ENCODE results near the gene THBS3. TPM values are rescaled to one million over a fixed set of nuclear protein-coding genes. Genes with fewer than 3 reads are reported as not detected.

The THBS3 gene
- total and polyA plus RNA-seq, 9 of the 15 experiments (the other 6 are each of a cell fraction or from before 2014, with no cell fraction given) = 0.59 to 8.3 (median 3.2) TPM

DNA sequence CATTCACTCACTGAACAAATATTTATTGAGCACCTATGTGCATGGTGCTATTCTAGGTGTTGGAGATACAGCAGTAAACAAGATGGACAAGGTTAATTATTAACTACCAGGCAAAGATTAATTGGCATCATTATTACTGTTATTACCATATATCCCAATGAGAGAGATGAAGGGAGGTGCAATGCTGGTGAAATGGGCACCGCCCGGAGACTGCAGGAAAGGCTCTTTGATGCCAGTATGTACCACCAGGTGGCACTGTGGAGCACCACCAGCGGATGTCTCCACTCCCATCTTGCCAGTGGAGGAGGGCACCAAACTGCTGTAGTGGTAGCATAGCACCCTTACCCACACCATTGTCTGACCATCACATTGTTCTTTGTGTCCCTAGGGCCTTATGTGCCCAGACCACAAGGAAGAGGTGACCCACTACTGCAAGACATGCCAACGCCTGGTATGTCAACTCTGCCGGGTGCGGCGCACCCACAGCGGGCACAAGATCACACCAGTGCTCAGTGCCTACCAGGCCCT lies 31.1 kb downstream of the THBS3 start (continued):
- TF ChIP-seq, protein P1, sequence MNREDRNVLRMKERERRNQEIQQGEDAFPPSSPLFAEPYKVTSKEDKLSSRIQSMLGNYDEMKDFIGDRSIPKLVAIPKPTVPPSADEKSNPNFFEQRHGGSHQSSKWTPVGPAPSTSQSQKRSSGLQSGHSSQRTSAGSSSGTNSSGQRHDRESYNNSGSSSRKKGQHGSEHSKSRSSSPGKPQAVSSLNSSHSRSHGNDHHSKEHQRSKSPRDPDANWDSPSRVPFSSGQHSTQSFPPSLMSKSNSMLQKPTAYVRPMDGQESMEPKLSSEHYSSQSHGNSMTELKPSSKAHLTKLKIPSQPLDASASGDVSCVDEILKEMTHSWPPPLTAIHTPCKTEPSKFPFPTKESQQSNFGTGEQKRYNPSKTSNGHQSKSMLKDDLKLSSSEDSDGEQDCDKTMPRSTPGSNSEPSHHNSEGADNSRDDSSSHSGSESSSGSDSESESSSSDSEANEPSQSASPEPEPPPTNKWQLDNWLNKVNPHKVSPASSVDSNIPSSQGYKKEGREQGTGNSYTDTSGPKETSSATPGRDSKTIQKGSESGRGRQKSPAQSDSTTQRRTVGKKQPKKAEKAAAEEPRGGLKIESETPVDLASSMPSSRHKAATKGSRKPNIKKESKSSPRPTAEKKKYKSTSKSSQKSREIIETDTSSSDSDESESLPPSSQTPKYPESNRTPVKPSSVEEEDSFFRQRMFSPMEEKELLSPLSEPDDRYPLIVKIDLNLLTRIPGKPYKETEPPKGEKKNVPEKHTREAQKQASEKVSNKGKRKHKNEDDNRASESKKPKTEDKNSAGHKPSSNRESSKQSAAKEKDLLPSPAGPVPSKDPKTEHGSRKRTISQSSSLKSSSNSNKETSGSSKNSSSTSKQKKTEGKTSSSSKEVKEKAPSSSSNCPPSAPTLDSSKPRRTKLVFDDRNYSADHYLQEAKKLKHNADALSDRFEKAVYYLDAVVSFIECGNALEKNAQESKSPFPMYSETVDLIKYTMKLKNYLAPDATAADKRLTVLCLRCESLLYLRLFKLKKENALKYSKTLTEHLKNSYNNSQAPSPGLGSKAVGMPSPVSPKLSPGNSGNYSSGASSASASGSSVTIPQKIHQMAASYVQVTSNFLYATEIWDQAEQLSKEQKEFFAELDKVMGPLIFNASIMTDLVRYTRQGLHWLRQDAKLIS (CRISPR knock-in tag; IDR thresholded peaks at IDR 0.05) = no peak
- no peak for TF ChIP-seq ZNF316 (IDR thresholded peaks at IDR 0.05)
- TF ChIP-seq FOXM1 (IDR thresholded peaks at IDR 0.05; ENCODE audit: low read depth) = no peak
- TF ChIP-seq FOXM1 (CRISPR knock-in tag; IDR thresholded peaks at IDR 0.05; ENCODE audit: low read depth) = no peak
- 0 out of 4 replicates have a peak, but pooled peaks of 1 of the 2 experiments have one; percentile 51 for TF ChIP-seq MAZ (CRISPR knock-in tag; conservative IDR thresholded peaks at IDR 0.05 in 1 of 2, IDR thresholded peaks at IDR 0.05 in 1 of 2)
- no peak for TF ChIP-seq GABPB2 (CRISPR knock-in tag; conservative IDR thresholded peaks at IDR 0.05)
- TF ChIP-seq, protein P2, sequence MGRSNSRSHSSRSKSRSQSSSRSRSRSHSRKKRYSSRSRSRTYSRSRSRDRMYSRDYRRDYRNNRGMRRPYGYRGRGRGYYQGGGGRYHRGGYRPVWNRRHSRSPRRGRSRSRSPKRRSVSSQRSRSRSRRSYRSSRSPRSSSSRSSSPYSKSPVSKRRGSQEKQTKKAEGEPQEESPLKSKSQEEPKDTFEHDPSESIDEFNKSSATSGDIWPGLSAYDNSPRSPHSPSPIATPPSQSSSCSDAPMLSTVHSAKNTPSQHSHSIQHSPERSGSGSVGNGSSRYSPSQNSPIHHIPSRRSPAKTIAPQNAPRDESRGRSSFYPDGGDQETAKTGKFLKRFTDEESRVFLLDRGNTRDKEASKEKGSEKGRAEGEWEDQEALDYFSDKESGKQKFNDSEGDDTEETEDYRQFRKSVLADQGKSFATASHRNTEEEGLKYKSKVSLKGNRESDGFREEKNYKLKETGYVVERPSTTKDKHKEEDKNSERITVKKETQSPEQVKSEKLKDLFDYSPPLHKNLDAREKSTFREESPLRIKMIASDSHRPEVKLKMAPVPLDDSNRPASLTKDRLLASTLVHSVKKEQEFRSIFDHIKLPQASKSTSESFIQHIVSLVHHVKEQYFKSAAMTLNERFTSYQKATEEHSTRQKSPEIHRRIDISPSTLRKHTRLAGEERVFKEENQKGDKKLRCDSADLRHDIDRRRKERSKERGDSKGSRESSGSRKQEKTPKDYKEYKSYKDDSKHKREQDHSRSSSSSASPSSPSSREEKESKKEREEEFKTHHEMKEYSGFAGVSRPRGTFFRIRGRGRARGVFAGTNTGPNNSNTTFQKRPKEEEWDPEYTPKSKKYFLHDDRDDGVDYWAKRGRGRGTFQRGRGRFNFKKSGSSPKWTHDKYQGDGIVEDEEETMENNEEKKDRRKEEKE (IDR thresholded peaks at IDR 0.05; ENCODE audit: borderline replicate concordance in 1 of 2, control insufficient read depth in 1 of 2, low read depth in 2 of 2, low read length in 1 of 2) = no peak
- TF ChIP-seq, protein P3, sequence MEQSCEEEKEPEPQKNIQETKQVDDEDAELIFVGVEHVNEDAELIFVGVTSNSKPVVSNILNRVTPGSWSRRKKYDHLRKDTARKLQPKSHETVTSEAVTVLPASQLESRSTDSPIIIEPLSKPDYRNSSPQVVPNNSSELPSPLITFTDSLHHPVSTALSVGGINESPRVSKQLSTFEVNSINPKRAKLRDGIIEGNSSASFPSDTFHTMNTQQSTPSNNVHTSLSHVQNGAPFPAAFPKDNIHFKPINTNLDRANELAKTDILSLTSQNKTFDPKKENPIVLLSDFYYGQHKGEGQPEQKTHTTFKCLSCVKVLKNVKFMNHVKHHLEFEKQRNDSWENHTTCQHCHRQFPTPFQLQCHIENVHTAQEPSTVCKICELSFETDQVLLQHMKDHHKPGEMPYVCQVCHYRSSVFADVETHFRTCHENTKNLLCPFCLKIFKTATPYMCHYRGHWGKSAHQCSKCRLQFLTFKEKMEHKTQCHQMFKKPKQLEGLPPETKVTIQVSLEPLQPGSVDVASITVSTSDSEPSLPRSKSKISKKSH (CRISPR knock-in tag; IDR thresholded peaks at IDR 0.05) = no peak
- TF ChIP-seq CEBPB (tag; IDR thresholded peaks at IDR 0.05) = no peak
- no peak for TF ChIP-seq HMGN3 (IDR thresholded peaks at IDR 0.05; ENCODE audit: borderline replicate concordance, extremely low read depth, insufficient read length, low read depth, low read length)
- no peak for TF ChIP-seq PHF8 (IDR thresholded peaks at IDR 0.05; ENCODE audit: borderline replicate concordance, low read length)
- TF ChIP-seq MTA3 (IDR thresholded peaks at IDR 0.05; ENCODE audit: borderline replicate concordance) = peak; percentile 50; the same call in 1 of the 2 replicates
- peak; percentile 39; the same call in 1 of the 2 replicates for TF ChIP-seq CREM (IDR thresholded peaks at IDR 0.05; ENCODE audit: low read depth)
- TF ChIP-seq MTF1 (CRISPR knock-in tag; IDR thresholded peaks at IDR 0.05; ENCODE audit: borderline replicate concordance) = no peak
- TF ChIP-seq, protein P4, sequence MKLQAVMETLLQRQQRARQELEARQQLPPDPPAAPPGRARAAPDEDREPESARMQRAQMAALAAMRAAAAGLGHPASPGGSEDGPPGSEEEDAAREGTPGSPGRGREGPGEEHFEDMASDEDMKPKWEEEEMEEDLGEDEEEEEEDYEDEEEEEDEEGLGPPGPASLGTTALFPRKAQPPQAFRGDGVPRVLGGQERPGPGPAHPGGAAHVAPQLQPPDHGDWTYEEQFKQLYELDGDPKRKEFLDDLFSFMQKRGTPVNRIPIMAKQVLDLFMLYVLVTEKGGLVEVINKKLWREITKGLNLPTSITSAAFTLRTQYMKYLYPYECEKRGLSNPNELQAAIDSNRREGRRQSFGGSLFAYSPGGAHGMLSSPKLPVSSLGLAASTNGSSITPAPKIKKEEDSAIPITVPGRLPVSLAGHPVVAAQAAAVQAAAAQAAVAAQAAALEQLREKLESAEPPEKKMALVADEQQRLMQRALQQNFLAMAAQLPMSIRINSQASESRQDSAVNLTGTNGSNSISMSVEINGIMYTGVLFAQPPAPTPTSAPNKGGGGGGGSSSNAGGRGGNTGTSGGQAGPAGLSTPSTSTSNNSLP (IDR thresholded peaks at IDR 0.05; ENCODE audit: borderline replicate concordance, low read depth, low read length) = no peak
- TF ChIP-seq ZNF766 (CRISPR knock-in tag; conservative IDR thresholded peaks at IDR 0.05) = no peak
